GM21786 (cell line): ENCODE data around the gene ZNF677.
"Not testable (repeated sequence)": the region's sequence is repeated elsewhere in the genome, so short reads cannot be mapped to it uniquely, and the experiment has no call there.

Experiments
- ATAC-seq: cut with Tn5 transposase; IDR thresholded peaks from one replicate; pipeline ENCODE4 v1.9.1; 2021; ENCODE audit not compliant: unreplicated experiment

The ZNF677 gene

GRCh38 chr19:53254411-53255341 is at the start of gene ZNF677:
Gene ZNF677, minus strand, starts transcription at chr19:53254873. Its CDS starts 3,323 bp downstream, at chr19:53251550.
- no peak for ATAC-seq

- not testable (repeated sequence) for ATAC-seq
These were observed 46.7 kb upstream of the ZNF677 start for GRCh38 chr19:53301341-53301740.

GRCh38 chr19:53294786-53295441 is 40.2 kb upstream of the ZNF677 start:
- no peak for ATAC-seq

GRCh38 chr19:53290758-53291549 is 36.3 kb upstream of the ZNF677 start:
- no peak for ATAC-seq

GRCh38 chr19:53285087-53285486 is 30.4 kb upstream of the ZNF677 start:
- ATAC-seq: no peak

GRCh38 chr19:53281947-53282346 is 27.3 kb upstream of the ZNF677 start:
- not testable (repeated sequence) for ATAC-seq

GRCh38 chr19:53275480-53275879 is 20.8 kb upstream of the ZNF677 start:
- no peak for ATAC-seq

GRCh38 chr19:53272044-53272443 is 17.4 kb upstream of the ZNF677 start:
- ATAC-seq: no peak

- not testable (repeated sequence) for ATAC-seq
These were observed 15.2 kb upstream of the ZNF677 start for GRCh38 chr19:53269861-53270260.

GRCh38 chr19:53267623-53268022 is 12.9 kb upstream of the ZNF677 start, which contains the start of gene VN1R4:
Gene VN1R4, minus strand, starts transcription at chr19:53267723. Its CDS starts 58 bp downstream, at chr19:53267665.
- not testable (repeated sequence) for ATAC-seq

- not testable (repeated sequence) for ATAC-seq
These were observed 3.2 kb upstream of the ZNF677 start, which contains the start of gene VN1R2 for GRCh38 chr19:53257715-53258342. Gene VN1R2, plus strand, starts transcription at chr19:53258292. Its CDS starts 84 bp downstream, at chr19:53258376.

- no peak for ATAC-seq
These were observed 8.2 kb downstream of the ZNF677 start for GRCh38 chr19:53246498-53246897.

- no peak for ATAC-seq
These were observed 17.4 kb downstream of the ZNF677 start for GRCh38 chr19:53237114-53237777.

- no peak for ATAC-seq
These were observed 30.1 kb downstream of the ZNF677 start for GRCh38 chr19:53224606-53225005.

- ATAC-seq: not testable (repeated sequence)
These were observed 32.0 kb downstream of the ZNF677 start for GRCh38 chr19:53222716-53223115.

GRCh38 chr19:53212703-53213320 is 41.9 kb downstream of the ZNF677 start:
- no peak for ATAC-seq

- not testable (repeated sequence) for ATAC-seq
These were observed 43.1 kb downstream of the ZNF677 start for GRCh38 chr19:53211554-53211953.

- ATAC-seq: peak; percentile 39
These were observed 57.8 kb downstream of the ZNF677 start for GRCh38 chr19:53196777-53197396.
